HG03039 (cell line): ENCODE measurements around the gene PRRX1.

ENCODE experiments used
- ATAC-seq: cut with Tn5 transposase; IDR thresholded peaks from one replicate; pipeline ENCODE4 v1.9.1; 2021; ENCODE audit warnings: mild to moderate bottlenecking, moderate library complexity; ENCODE audit not compliant: unreplicated experiment

The PRRX1 gene

GRCh38 chr1:170663404-170664092, 383 bp upstream of the PRRX1 start:
- ATAC-seq: no peak

GRCh38 chr1:170664828-170665612, 1.1 kb downstream of the PRRX1 start:
- ATAC-seq: no peak

- no peak for ATAC-seq
Measured at GRCh38 chr1:170665629-170666028, 1.7 kb downstream of the PRRX1 start.

GRCh38 chr1:170666541-170667254, 2.8 kb downstream of the PRRX1 start:
- ATAC-seq: no peak

- no peak for ATAC-seq
Measured at GRCh38 chr1:170668209-170669106, 4.5 kb downstream of the PRRX1 start.

GRCh38 chr1:170669107-170669445, 5.1 kb downstream of the PRRX1 start:
- no peak for ATAC-seq

- no peak for ATAC-seq
Measured at GRCh38 chr1:170669586-170670530, 5.9 kb downstream of the PRRX1 start.

GRCh38 chr1:170670802-170671628, 7.1 kb downstream of the PRRX1 start:
- ATAC-seq: no peak

GRCh38 chr1:170671629-170671963, 7.7 kb downstream of the PRRX1 start:
- ATAC-seq: no peak

GRCh38 chr1:170672316-170672715, 8.4 kb downstream of the PRRX1 start:
- ATAC-seq: no peak

GRCh38 chr1:170674239-170674638, 10.3 kb downstream of the PRRX1 start:
- ATAC-seq: no peak

GRCh38 chr1:170674986-170675385, 11.1 kb downstream of the PRRX1 start:
- no peak for ATAC-seq

- no peak for ATAC-seq
Measured at GRCh38 chr1:170675865-170676264, 11.9 kb downstream of the PRRX1 start.

- ATAC-seq: no peak
Measured at GRCh38 chr1:170676628-170677027, 12.7 kb downstream of the PRRX1 start.

GRCh38 chr1:170678027-170678600, 14.2 kb downstream of the PRRX1 start:
- no peak for ATAC-seq

GRCh38 chr1:170680428-170680827, 16.5 kb downstream of the PRRX1 start:
- no peak for ATAC-seq

GRCh38 chr1:170682169-170682568, 18.2 kb downstream of the PRRX1 start:
- ATAC-seq: no peak

GRCh38 chr1:170682809-170683208, 18.9 kb downstream of the PRRX1 start:
- ATAC-seq: no peak

GRCh38 chr1:170685166-170685565, 21.2 kb downstream of the PRRX1 start:
- no peak for ATAC-seq
